A549 (cell line): Measurements from ENCODE around the gene SLC12A9.

Experiments
- CBX2 ChIP-seq: fragments of 200-600 bp; sonication (generic); IDR thresholded peaks from 2 replicates; pipeline ENCODE4 v1.6.1; 2016; ENCODE audit warnings: low read depth, mild to moderate bottlenecking, borderline replicate concordance
- CBX8 ChIP-seq: fragments of 200-600 bp; sonication (generic); IDR thresholded peaks from 2 replicates; pipeline ENCODE4 v1.6.1; 2016
- CEBPB ChIP-seq, 2 experiments: fragments of >200 bp in 1 of 2; sonication (Bioruptor Twin) in 1 of 2; formaldehyde crosslinking in 1 of 2; IDR thresholded peaks; 2 replicates each; pipeline ENCODE4 v1.6.1; 2012 to 2016
- JUNB ChIP-seq: fragments of >200 bp; sonication (Bioruptor Twin); formaldehyde crosslinking; IDR thresholded peaks from 2 replicates; pipeline ENCODE4 v1.6.1; 2016
- MYC ChIP-seq: IDR thresholded peaks from 2 replicates; pipeline ENCODE4 v1.6.1; 2012; ENCODE audit warnings: mild to moderate bottlenecking, inconsistent platforms, low read length, improper control_type of control experiment, borderline replicate concordance
- POLR2A ChIP-seq: IDR thresholded peaks from 2 replicates; pipeline ENCODE4 v1.6.1; 2012; ENCODE audit warnings: mild to moderate bottlenecking, low read length
- POLR2AphosphoS2 ChIP-seq: conservative IDR thresholded peaks from 2 replicates; pipeline ENCODE4 v1.6.1; 2012; ENCODE audit warnings: low read length, improper control_type of control experiment, inconsistent platforms
- SMC3 ChIP-seq: fragments of >200 bp; sonication (Bioruptor Twin); formaldehyde crosslinking; IDR thresholded peaks from 3 replicates; pipeline ENCODE4 v1.6.1; 2018; ENCODE audit warnings: inconsistent platforms
- TF ChIP-seq, protein P1 (sequence below): fragments of >200 bp; sonication (Bioruptor Twin); formaldehyde crosslinking; IDR thresholded peaks from 3 replicates; pipeline ENCODE4 v1.5.1; 2016
- TF ChIP-seq, protein P2 (sequence below): IDR thresholded peaks from 2 replicates; pipeline ENCODE4 v1.6.1; 2012; ENCODE audit warnings: low read depth, borderline replicate concordance
- TF ChIP-seq, protein P3 (sequence below): fragments of 200-600 bp; sonication (generic); IDR thresholded peaks from 2 replicates; pipeline ENCODE4 v1.6.1; 2016; ENCODE audit warnings: antibody characterized with exemption, mild to moderate bottlenecking, moderate library complexity

DNA sequence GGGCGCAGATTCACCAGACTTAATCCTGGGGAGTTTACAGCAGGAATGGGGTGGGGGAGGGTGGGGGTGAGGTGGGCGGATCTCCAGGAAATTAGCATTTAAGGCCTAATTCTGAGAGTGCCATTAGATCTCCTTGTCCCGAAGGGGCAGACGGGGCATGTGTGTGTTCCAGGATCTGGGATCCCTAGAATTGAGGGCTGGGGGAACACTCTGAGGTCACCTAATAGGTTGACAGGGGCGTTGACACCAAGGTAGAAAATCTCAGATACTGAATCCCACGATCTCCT is 15.8 kb upstream of the SLC12A9 start:
- TF ChIP-seq, protein P1, sequence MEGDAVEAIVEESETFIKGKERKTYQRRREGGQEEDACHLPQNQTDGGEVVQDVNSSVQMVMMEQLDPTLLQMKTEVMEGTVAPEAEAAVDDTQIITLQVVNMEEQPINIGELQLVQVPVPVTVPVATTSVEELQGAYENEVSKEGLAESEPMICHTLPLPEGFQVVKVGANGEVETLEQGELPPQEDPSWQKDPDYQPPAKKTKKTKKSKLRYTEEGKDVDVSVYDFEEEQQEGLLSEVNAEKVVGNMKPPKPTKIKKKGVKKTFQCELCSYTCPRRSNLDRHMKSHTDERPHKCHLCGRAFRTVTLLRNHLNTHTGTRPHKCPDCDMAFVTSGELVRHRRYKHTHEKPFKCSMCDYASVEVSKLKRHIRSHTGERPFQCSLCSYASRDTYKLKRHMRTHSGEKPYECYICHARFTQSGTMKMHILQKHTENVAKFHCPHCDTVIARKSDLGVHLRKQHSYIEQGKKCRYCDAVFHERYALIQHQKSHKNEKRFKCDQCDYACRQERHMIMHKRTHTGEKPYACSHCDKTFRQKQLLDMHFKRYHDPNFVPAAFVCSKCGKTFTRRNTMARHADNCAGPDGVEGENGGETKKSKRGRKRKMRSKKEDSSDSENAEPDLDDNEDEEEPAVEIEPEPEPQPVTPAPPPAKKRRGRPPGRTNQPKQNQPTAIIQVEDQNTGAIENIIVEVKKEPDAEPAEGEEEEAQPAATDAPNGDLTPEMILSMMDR = no peak
- no peak for TF ChIP-seq JUNB
- no peak for TF ChIP-seq CEBPB (IDR thresholded peaks at IDR 0.05)
- no peak for TF ChIP-seq SMC3
- no peak for TF ChIP-seq CBX2
- TF ChIP-seq, protein P2, sequence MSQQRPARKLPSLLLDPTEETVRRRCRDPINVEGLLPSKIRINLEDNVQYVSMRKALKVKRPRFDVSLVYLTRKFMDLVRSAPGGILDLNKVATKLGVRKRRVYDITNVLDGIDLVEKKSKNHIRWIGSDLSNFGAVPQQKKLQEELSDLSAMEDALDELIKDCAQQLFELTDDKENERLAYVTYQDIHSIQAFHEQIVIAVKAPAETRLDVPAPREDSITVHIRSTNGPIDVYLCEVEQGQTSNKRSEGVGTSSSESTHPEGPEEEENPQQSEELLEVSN = no peak
- no peak for TF ChIP-seq CBX8
- no peak for TF ChIP-seq POLR2AphosphoS2
- no peak for TF ChIP-seq MYC
- TF ChIP-seq, protein P3, sequence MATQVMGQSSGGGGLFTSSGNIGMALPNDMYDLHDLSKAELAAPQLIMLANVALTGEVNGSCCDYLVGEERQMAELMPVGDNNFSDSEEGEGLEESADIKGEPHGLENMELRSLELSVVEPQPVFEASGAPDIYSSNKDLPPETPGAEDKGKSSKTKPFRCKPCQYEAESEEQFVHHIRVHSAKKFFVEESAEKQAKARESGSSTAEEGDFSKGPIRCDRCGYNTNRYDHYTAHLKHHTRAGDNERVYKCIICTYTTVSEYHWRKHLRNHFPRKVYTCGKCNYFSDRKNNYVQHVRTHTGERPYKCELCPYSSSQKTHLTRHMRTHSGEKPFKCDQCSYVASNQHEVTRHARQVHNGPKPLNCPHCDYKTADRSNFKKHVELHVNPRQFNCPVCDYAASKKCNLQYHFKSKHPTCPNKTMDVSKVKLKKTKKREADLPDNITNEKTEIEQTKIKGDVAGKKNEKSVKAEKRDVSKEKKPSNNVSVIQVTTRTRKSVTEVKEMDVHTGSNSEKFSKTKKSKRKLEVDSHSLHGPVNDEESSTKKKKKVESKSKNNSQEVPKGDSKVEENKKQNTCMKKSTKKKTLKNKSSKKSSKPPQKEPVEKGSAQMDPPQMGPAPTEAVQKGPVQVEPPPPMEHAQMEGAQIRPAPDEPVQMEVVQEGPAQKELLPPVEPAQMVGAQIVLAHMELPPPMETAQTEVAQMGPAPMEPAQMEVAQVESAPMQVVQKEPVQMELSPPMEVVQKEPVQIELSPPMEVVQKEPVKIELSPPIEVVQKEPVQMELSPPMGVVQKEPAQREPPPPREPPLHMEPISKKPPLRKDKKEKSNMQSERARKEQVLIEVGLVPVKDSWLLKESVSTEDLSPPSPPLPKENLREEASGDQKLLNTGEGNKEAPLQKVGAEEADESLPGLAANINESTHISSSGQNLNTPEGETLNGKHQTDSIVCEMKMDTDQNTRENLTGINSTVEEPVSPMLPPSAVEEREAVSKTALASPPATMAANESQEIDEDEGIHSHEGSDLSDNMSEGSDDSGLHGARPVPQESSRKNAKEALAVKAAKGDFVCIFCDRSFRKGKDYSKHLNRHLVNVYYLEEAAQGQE = no peak
- TF ChIP-seq POLR2A = no peak
